Renal cortical epithelial cell (primary cell): ENCODE results near the gene KCNQ2. TPM values are rescaled to one million over a fixed set of nuclear protein-coding genes. Genes with fewer than 3 reads are reported as not detected.
A peak's percentile ranks its signal among the peaks of the same experiment; 100 is the strongest.

Source experiments
- DNase-seq: peaks from one replicate; pipeline ENCODE4 v3.0.0-alpha.2; 2011; ENCODE audit warnings: low read depth
- total RNA-seq: library from RNA; depleted of rRNA; stranded (reverse); fragments of >200 nt; gene quantifications from 2 replicates; pipeline ENCODE4 v1.2.3, GENCODE V29; 2014

KCNQ2 gene
- total RNA-seq, 1 donor from 2014 or later: not detected

DNA sequence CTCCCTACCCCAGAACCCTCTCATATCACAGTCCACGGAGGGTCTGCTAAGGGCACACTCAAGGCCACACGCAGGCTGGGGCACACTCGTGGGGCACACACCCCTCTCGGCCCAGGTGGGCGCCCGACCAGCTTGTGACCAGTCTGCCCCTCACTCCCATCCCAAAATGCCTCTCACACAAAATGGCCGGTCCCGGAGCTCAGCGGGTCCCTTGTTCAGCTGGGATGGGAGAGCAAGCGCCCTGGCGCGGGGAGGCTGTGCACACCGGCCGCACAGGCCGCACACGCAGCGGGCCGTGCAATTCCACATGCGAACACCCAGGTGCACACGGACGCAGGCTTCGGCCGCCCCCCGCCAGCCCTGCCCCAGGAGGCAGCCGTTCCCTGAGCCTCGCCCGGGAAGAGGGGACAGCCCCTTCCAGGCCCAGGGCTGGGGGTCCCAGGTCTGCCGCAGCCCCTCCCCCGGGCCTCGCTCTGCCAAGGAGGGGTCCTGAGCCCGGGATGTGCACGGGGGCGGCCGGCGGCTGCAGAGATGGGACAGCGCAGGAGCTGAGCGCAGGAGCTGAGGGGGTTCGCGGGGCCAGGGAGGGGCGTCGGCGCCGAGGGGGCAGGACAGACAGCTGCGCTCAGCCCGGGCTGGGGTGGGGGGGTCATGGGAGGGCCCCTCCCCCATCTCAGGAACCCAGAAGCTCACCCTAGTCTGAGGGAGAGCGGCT lies 1.3 kb downstream of the KCNQ2 start:
- DNase-seq: no peak

DNA sequence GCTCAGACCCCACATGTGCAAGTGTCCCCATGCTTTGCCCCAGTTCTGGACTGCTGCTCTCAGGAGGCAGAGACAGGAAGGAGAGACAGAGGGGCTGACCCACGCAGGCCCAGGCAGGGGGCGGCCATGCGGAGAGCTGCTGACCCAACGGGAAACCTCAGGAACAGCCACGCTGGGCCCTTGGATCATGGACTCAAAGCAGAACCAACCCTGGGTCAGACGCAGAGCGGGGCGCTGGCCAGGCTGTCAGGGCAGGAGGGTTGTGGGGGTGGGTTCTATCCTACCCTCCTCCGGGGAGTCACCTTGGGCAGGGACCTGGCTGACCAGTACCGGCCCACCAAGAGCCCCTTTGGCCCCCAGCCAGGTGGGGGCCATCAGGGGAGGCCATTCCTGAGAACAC lies 2.0 kb downstream of the KCNQ2 start:
- DNase-seq: no peak

DNA sequence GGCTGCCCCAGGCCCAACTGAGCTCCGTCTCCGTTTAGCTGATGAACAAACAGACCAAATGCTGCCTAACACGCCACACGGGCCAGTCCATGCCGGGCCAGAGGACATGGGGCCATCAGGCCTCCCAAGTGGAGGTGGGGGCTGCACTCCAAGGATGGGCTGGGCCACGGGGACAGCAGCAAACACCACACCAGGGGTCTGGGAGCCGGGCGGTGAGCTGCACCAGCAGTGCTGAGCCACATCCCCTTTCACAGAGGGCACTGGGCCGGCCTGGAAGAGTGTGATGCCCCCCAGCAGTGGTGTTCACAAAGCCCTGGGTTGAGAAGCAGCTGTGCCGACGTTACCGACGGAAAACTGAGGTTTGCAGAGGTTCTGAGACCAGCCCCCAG lies 2.7 kb downstream of the KCNQ2 start:
- DNase-seq: no peak

DNA sequence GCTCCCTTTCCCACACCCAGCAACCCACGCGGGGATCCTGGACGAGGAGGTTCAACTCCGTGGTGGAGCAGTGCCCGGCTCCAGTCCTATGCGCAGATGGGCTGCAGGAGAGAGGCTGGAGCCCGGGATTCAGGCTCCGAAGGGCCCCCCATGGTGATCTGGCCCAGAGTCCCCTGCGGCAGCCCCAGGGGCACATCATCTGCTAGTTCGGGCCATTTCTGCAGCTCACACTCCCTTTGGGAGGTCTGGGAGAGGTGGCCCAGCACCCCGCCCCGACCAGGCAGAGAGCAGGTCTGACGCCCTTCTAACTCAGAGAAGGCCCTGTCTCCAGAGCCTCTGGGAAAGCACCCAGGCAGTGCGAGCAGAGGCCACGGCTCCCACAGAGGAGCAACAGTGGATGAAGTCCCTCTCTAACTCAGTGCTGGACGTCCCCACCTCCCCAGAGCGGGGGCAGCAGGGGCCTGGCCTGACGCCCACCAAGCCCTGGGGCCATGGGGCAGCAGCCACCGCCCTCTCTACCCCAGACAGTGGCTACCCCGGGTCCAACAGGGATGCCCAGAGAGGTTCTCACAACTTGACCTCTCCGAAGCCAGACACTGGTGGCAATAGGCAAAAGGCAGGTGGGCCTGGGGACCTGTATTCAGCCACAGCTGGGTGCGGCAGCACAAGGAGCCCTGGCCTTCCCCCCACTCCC lies 3.3 kb downstream of the KCNQ2 start:
- DNase-seq: no peak

DNA sequence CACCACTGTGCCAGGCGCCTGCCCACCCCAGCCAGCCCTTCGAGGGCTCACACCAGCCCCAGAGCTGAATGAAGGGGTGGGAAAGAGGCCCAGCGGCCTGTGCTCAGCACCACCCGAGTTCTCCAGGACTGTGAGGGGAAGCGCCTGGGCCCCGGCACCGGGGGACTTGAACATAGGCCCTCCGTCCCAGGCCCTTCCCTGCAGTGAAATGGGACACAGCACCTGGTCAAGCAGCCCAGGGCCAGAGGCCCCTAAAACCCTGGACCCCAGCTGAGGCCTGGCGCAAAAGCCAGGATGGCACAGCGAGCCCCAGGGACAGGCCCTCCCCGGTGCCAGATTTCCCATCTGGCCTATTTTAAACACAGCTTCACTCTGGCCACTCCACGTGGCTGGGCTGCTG lies 4.0 kb downstream of the KCNQ2 start:
- DNase-seq: no peak

DNA sequence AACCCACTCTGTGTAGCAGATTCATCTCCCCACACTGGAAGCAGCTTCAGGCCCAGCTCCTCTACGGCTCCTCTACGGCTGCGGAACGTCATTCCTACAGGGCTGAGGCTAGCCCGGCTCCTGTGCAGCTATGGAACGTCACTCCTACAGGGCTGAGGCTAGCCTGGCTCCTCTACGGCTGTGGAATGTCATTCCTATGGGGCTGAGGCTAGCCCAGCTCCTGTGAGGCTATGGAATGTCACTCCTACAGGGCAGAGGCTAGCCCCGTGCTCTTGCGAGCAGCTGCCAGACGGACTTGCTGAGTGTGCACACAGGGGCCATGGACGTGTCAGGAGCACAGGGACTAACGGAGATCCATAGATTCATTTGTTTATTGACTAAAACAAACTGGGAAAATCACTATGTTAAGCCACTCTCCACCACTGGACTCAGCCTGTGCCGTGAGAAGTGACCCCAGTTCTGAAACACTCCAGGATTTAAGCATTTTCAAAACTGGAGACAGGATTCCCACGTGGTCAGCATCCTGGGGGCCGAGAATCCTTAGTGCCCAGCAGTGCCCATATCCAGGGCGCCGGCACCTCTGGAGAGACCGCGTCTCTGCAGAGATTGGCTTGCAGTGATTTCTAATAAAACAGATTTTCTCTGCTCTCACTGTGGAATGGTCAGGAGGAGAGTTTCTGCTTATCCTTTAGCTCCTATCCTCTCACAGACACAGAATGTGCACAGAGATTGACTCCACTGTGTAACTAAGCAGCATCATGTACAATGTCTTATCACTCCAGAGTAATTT lies 5.0 kb downstream of the KCNQ2 start:
- no peak for DNase-seq

DNA sequence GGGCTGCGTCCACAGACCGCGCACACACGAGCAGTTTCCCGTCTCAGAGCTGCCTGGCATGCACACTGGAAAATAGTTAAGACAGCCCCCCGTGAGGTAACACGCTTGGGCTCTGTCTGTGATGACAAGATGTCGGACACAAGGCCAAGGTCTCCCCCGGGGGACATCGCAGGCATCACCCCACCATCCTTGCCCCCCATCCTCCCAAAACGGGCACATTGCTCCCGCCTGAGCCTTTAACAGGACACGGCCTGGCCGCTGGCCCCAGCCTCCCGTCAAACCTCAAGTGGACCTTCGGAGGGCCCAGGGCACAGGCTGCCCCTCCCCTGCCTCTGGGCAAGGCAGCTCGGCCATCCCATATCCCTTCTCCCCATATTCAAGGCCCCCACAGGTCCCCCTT lies 5.6 kb downstream of the KCNQ2 start:
- no peak for DNase-seq

DNA sequence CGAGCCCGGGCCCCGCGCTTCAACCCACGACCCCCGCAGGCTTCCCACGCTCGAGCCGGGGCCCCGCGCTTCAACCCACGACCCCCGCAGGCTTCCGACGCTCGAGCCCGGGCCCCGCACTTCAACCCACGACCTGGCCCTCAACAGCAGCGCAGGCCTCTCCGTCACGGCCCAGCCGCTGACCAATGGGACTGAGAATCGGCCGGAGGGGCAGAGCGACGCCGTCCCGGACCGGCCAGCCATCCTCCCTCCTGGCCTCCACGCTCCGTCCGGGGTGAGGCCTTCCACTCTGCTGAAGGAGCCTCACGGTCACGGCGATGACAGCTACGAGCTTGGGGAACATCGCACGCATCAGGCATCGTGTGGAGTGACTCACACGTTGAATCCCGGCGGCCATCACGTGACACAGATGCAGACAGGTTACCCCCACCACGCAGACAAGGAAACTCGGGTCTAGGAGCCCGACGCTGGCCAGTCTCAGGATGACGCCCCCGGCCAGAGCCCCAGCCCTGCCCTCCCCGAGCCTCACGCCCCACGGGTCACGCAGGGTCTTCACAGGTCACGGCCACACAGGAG lies 6.1 kb downstream of the KCNQ2 start:
- DNase-seq: no peak

DNA sequence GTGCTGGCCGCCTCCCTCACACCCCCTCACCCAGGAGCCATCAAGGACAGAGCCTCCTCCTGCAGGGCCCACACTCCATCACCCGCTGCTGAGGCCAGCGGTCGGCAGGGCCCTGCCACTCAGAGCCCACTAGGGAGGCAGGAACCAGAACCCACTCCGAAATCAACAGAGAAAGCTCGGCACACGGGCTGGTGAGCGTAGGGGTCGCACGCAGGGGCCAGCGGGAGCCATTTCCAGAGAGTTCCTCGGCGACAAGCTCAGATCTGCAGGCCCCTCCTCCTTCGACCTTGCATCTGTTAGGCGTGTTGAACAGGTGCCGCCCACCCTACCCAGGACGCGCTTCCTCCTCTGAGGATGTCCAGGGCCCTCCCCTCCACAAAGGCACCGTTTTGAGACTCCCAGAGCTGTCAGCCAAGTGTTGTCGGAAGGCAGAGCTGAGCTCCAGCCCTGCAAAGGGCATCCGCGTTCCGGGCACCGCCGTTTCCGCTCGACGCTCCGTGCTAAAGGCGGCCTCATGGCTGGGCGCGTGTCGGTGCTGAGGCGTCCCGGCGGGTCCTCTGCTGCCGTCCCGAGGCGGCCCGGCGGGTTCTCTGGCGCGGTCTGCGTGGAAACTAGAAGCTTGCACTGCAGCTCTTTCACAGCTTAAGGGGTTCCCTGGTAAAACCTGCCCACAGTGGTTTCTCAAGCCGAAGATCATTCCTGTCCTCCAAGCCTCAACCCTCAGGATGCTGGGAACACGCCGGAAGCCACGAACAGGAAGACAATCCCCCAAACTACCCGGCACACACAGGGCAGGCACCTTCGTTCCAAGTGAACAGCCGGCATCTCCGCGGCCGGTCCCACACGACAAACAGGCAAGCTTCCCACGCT lies 6.8 kb downstream of the KCNQ2 start:
- DNase-seq: no peak

DNA sequence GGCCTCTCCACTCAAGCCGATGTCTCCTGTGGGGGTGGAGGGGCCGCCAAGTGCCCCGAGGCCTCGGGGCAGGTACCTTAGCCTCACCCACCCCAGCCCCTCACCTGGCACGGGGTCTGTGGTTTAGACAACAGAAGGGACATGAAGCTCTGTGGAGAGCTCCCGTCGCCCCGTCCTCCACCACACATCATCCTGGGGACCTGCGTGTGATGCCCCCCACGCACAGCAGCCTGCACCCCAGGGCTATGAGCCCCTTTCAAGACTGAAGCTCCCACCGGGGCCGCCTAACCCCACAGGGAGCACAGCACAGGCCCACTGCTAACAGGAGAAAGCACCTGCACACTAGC lies 8.2 kb downstream of the KCNQ2 start:
- no peak for DNase-seq

DNA sequence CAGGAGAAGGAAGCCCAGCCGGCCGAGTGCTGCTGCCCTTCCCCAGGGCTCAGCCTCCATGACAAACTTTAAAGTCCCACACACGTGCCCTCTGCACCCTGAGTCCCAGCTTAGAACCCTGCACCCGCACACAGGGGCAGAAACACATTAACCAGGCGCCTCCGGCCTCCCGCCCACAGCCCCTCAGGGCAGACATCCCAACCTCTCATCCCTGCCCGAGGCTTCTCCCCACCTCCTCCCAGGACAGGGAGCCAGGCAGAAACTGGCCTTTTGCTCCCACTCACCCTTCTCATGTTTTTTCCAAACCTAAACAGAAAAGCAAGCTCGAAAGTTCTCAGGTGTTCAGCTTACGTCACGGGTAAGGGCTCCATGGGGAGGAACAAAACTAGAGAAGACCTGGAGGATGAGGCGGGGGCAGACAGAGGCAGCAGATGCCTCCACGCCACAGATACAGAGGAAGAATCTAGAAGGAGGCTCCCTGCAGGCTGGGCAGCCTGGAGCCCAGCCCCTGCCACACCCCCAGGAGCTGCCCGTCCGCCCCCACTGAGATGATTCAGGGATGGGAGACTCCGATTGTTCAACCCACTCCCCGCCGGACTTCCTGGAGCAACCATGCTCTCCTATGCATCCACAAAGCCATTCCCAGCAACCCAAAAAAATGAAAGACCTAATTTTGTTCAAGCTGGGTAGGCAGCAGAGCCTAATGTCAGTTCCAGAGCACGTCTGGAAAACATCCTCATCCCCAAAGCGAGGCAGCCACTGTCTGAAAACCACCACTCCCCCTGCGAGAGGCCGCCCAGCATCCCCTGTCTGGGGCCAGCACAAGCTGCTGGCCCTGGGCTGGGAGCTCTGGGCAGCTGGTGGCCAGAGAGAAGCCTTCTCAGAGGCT lies 8.8 kb downstream of the KCNQ2 start:
- no peak for DNase-seq

DNA sequence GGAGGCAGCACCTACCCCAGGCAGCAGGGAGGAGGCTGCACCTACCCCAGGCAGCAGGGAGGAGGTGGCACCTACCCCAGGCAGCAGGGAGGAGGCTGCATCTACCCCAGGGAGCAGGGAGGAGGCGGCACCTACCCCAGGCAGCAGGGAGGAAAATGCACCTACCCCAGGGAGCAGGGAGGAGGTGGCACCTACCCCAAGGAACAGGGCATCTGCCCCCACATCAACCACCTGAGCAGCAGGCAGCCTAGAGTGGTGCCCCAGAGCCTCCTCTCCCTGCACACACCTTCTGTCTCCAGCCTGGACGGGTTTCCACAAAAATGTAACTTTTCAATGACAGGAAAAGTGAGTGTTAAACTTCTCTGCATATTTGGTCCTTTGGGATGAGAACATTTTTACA lies 10.2 kb downstream of the KCNQ2 start:
- DNase-seq: no peak

DNA sequence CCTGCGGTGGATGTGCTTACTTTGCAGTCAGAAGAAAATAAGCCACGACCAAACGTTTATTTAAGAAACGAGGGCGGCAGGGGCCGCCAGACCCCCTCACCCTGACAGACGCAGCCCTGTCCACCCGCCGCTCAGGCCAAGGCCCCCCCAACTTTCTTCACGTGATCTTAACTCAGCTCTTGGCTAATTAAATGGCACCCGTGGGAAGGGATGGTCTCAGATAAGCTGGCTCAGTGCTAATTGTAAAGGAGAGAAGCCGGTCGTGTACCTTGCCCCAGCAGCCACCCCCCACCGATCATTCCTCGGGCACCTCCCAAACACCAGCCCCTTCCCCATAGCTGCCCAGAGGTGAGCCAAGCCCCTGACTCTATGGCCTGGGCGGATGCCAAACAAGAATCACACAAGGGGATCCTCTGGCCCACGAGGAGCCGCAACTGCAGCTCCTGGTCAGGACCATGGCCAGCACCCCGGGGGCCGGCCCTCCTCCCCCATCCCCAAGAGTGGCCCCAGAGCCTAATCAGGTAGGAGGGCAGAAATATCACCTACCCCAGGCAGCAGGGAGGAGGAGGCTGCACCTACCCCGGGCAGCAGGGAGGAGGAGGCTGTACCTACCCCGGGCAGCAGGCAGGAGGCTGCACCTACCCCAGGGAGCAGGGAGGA lies 11.2 kb downstream of the KCNQ2 start:
- no peak for DNase-seq

DNA sequence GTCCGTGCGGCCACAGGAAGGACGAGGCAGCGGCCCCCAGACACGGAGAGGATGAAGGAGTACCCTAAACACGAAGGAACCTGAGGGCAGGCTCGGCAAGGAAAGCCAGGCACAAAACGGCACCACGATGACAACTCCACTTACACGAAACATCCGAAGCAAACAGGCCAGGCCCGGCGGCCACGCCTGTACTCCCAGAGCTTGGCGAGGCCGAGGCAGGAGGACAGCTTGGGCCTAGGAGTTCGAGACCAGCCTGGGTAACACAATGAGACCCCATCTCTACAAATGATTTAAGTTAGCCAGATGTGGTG lies 13.4 kb downstream of the KCNQ2 start:
- no peak for DNase-seq

DNA sequence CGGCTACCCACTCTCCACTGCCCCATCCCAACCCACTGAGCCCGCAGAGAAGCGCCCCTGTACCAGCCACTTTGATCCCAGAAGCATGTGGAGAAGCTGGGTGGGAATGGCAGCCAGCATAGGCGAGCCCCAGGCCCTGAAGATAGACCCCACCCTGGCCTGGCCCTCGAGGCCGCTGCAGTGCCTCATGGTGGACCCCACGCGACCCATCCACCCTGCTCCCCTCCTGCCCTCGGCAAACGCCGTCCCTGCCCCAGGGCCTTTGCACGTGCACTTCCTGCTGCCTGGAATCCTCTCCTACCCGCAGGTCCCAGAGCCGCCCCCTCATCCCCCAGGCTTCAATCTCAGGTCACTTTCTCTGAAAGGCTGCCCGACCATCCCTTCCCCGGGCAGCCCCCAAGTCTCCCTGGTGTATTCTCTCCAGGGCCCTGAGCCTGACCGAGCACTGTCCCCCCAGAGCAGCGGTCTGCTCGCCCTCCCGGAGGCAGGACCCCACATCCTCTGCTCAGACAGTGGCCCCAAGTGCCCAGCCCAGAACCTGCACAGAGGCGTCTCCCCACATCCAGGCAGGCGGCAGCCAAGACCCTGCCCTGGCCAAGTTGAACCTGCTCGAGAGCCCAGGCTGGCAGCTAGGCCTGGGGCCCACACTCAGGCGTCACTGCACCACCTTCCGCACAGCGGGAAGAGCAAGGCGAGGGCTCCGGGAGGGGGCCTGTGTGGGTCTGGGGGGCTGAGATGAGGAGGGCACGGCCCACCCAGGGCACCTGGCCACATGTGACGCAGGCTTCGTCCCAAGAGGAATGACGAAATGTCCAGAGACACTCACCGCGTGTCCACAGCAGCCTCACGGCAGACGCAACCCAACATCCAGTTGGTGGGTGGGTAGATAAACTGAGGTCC lies 14.0 kb downstream of the KCNQ2 start:
- DNase-seq: no peak

DNA sequence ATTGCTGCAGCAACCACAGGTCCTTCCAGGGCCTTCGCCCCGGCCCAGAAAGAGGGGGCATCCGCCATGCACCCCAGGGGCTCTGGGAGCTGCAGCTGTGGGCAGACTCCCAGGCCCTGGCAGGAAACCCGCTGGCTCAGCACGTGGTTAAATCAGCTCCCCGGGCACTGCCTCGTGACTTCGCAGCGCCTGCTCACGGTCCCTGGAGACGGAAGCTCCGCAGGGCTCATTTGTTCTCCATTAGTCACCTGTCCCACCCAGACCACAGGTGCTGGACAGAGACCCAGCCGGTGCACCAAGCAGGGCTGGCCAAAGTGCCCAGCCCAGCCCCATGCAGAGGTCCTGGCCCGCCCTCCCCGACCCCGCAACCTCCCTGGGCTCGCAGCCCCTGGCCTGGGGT lies 14.7 kb downstream of the KCNQ2 start:
- peak; percentile 42 for DNase-seq

DNA sequence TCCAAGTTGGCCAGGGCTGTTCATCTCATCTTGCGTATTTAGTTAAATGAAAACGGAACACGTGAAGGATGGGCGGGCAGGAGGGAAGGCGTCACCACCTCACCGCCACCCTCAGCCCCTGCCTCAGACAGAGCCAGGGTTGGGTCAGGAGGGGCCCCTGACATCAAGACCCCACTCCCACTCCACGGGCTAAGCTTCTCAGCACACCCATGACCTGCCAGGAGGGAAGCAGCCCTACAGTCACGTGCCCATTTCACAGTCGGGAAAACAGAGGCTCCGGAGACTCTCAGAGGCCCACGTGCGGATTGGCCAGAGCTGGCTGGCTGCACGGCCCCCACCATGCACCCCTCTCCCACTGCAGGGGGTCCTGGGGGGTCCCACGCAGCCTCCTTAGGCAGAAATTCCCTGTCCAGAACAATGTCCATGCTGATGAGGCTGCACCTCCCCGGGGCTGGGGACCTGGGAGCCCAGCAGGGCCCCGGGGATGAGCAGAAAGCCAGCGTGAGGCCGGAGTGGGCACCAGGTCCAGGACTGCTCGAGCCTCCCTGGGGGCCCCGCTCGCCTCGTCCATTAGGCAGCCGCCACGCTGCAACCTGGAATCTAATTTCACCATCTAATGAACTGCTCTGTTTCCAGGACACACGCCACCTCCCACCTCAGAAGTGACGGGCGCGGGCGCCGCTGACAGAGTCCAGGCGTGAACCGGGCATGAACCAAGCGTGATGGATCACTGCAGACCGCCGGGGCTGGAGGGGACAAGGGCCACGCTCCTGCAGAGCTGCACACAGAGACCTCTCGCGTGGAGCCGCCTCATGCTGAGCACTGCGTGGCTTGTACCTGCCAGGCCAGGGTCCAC lies 15.8 kb downstream of the KCNQ2 start:
- DNase-seq: no peak

DNA sequence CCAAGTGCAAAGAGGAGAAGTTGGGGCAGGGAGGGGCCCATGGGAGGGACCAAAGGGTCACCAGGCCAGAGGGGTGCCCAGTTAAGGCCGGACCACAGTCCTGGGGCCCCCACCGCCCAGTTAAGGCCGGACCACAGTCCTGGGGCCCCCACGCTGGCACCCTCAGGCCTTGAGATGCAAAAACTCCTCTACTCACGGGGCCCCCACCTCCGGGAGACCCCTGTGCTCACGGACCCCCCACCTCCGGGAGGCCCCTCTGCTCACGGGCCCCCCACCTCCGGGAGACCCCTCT lies 16.9 kb downstream of the KCNQ2 start:
- DNase-seq: no peak
